SIG-M5 (cell line): Measurements from ENCODE around the gene MT1E.
"Not testable (repeated sequence)": the region's sequence is repeated elsewhere in the genome, so short reads cannot be mapped to it uniquely, and the experiment has no call there.

ENCODE experiments used
- DNase-seq: peaks from one replicate; lab custom pipeline; 2025; lab: John Stamatoyannopoulos, UW

Gene MT1E

DNA sequence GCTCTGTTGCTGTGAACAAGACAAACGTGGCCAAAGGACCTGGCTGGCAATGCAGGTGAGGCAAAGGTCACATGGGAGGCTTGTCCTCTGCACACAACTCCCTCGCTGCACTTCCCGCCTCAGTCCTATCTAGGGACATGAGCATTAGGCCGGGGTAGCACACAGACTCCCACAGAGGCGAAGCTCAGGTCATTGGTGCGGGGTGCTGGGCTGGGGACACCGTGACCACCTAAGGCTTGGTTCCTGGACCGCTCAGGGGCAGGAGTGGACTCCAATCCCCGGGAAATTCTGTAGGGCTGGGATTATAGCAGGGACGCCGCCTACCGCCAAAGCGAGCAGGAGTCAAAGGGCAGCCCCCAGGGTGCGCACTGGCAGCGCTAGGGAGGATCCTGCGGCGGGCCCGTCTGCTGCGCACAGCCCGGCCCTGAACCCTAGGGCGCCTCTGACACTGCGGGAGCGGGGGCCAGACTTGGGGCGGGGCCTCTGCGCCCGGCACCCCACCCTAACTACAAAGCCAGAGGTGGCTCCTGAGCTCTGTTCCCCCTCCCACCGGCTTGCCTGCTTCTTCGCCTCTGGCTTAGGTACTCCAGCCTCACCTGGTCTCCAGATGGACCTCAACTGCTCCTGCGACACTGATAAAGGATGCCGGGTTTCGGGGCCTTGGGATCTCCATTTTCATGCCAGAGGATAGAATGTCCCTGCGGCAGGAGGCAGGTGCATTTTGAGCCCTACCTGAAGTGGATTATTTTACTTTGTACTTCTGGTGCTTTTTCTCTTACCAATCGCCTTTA, 22.3 kb downstream of the MT1E start:
- no peak for DNase-seq

DNA sequence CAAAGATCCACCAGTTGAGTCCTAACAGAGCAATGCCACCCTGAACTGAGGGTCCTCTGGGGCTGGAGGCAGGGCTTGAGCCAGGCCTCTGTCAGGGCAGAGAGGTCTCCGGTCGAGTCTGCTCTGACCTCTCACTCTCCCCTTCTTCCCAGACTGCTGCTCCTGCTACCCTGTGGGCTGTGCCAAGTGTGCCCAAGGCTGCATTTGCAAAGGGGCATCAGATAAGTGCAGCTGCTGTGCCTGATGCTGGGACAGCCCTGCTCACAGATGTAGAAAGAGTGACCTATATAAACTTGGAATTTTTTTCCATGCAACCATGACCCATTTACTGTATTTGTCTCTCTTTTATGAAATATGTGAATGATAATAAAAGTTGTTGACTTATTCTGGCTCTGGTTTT, 23.7 kb downstream of the MT1E start:
- no peak for DNase-seq

DNA sequence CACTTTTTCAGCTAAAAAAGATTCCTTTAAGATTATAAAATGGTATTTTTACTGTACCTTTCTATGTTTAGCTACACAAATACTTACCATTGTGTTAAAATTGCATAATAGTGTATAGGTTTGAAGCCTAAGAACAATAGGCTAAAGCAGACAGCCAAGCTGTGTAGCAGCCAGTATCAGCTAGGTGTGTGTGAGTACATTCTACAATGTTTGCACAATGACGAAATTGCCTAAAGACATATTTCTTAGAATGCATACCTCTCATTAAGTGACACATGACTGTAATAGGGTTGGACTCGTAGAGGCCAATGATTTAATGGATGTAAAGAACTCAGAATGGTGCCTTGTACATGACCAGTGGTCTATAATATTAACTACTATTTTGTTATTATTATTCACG, 24.2 kb downstream of the MT1E start:
- no peak for DNase-seq

DNA sequence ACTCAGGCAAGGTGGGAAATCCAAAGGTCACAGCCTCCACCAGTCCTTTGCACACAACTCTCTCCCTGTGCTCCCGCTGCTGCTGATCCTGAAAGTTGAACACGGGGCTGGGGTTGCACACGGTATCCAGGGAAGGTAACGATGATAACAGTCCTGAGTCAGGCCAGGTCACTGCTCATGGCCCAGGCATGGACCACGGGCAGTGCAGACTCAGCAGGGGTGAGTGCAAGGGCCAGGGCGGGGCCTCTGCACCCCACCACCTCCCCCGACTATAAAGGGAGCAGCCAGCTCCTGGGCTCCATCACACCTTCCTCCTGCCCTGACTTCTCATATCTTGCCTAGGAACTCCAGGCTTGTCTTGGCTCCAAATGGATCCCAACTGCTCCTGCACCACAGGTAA, 26.0 kb downstream of the MT1E start, which contains the start of gene MT1B:
MT1B (plus strand) TSS at position 301 of the 400 bp plus-strand sequence; CDS start at position 369, 68 bp downstream.
- DNase-seq: no peak

DNA sequence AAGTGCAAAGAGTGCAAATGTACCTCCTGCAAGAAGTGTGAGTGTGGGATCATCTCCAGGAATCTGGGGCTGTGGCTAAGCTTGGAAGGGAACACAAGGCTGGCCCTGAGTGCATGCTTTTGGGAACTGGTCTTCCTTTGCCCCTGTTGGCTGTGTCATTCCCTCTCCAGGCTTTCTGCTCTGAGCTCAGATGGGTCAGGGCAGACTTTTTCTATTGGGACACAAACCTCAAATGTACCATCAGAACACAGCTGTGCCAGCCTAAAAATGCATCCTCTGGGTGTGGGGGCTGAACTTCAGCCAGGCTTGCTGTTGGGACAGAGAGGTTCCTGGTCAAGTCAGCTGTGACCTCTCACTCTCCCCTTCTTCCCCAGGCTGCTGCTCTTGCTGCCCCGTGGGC, 27.0 kb downstream of the MT1E start:
- no peak for DNase-seq

DNA sequence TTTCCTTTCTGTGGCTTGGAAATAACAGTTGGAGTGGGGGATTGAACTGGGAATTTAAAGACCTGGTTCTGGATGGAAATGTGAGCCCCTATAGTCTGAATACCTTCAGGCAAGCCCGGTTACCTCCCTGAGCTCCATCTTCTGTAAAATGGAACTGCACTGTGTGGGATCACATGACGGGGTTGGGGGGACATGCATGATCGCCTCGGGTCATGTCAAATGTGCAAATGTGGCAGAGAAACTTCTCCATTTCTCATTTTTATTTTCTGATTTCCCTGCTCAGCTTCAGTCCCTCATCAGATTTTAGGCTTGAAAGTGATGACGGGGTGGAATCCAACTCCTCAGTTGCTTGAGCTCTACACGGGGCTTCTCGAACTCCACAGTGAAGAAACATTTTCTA, 27.6 kb downstream of the MT1E start:
- DNase-seq: no peak

DNA sequence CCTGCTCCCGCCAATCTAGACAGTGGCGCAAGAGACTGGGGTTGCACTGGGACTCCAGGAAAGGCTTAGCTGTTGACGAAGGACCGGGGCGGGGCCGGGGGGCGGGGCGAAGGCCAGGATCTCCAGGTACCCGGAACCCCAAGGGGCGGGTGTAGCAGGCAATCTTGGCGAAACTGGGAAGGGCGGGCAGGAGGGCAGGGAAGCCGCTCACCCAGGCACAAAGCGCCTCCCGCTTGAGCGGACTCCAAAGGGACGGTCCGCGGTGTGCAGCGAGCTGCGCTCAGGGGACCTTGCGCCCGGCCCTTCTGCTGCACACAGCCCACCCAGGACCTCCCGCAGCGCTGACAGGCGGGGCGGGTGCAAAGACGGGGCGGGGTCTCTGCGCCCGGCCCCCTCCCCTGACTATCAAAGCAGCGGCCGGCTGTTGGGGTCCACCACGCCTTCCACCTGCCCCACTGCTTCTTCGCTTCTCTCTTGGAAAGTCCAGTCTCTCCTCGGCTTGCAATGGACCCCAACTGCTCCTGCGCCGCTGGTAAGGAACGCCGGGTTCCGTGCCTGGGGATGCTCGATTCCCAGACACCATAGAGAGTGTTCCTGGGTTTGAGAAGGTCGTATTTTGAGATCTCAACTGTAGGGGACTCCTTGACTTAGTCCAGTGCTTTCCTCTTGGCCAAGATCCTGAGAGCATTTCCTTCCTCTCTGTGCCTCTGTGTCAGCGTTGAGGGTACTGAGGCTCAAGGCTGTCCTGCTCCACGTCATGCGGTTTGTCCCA, 32.2 kb downstream of the MT1E start, which contains the start of gene MT1F:
MT1F (plus strand) TSS at position 405 of the 772 bp plus-strand sequence; CDS start at position 505, 100 bp downstream.
- peak; percentile 26 for DNase-seq

DNA sequence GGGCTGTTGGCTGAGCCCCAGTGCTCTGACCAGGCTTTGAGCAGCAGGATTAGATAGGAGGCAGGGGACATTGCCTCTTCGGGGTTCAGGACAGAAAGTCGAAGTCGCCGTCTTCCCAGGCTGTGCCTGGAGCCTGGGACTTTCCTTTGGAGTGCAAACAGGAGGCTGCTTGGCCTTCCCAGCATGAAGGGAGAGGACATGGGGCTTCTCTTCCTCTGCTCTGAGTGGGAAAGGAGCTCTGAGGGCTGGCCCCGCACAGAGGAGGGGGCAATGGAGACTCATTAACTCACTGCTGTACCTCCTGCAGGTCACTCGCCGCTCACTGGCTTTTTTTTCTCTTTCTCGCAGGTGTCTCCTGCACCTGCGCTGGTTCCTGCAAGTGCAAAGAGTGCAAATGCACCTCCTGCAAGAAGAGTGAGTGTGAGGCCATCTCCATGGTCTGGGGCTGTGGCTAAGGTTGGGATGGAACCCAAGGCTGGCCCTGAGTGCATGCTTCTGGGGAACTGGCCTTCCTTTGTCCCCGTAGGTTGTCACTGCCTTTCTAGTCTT, 32.8 kb downstream of the MT1E start:
- DNase-seq: no peak

DNA sequence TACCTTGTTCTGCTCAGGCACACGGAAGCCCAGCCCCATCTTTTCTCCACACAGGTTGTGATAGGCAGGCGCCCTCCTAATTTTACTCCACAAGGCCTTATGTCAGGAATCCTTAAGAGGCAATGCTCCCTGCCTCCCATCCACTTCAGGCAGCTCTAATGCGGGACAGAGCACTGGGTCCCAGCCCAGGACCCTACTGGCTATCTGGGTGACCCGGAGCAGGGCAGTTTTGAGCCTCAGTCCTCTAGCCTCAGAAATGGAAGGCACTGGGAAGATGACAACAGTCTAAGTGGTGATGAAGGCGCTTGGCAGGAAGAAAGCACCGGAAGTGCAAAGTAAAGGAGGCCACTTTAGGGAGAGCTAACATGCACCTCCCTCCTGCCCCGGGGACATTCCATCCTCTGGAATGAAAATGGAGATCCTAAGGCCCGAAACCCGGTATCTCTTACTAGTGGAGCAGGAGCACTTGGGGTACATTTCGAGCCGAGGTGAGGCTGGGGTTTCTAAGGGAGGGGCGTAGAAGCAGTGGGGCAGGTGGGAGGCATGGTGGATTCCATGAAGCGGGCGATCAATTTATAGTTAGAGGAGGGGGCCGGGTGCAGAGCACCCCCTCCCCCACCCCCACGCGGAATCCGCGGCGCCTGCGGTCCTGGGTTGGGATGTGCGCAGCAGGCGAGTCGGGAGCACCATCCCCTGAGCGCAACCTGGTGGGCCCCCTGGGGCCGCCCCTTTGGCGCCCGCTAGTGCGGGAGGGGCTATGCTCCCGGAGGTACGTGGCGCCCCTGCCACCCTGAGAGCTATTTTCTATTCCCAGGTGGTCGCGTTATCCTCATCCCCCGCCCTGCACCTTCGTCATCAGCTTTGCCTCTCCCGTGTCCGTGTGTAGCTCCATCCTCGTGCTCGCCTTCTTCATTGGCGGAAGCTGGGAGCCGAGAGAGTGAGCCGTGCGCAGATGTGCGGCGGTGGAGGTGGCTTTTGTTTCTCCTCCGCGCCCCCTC, 37.1 kb downstream of the MT1E start:
- DNase-seq: no peak

DNA sequence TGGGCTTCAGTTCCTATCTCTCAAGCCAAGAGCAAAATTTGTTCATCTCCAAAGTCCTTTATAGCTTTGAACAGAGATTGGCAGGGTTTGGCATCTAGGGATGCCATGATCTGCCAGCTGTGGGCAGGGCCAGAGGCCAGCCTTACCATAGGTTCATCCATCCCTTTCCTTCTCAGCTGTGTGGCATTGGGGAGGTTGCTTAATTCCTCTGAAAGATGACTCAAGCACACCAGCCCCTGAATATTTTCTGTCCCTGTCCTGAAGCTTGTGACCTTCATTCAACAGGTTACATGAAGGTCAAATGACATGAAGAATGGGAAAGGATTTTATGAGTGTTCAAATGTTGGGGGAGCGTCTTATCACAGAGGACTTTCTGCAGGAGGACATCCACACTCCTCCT, 38.9 kb downstream of the MT1E start:
- DNase-seq: no peak

DNA sequence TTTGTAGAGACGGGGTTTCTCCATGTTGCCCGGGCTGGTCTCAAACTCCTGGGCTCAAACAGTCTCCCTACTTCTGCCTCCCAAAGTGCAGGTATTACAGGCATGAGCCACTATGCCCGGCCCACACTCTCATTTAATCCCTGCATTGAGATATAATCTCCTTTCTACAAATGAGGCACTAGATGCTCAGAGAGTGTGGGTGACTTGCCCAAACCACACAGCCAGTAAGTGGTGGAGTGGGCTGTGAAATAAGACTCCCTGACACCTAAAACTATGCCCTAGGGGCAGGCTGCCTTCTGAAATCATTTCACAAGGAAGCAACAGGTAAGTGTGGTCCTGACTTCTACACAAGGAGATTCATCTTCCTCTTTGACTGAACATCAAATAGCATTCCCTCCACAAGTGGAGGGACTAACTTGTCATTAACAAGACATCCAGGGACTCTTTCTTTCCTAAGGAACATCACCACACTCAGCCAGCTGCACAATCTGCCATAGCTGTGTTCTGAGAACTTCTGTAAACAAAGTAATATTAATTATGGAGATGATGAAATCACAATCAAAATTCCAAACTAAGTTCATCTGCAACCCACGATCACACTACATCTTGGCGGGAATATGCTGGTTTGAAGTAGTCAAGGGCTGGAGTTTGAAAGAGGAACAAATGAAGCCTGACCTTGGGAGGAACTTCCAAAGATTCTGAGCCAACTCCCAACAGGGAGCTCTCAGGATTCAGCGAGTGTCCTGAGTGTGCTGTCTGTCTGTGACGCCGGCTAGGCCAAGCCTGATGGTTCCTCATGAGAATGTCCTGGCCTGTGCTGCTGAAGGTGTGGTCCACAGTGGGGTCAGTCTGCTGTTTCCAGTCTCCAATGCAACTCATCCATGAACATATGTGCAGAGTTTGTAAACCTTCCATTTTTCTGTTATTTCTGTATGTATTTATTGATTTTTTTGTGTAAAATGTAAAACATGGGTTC, 40.0 kb downstream of the MT1E start:
- DNase-seq: not testable (repeated sequence)

DNA sequence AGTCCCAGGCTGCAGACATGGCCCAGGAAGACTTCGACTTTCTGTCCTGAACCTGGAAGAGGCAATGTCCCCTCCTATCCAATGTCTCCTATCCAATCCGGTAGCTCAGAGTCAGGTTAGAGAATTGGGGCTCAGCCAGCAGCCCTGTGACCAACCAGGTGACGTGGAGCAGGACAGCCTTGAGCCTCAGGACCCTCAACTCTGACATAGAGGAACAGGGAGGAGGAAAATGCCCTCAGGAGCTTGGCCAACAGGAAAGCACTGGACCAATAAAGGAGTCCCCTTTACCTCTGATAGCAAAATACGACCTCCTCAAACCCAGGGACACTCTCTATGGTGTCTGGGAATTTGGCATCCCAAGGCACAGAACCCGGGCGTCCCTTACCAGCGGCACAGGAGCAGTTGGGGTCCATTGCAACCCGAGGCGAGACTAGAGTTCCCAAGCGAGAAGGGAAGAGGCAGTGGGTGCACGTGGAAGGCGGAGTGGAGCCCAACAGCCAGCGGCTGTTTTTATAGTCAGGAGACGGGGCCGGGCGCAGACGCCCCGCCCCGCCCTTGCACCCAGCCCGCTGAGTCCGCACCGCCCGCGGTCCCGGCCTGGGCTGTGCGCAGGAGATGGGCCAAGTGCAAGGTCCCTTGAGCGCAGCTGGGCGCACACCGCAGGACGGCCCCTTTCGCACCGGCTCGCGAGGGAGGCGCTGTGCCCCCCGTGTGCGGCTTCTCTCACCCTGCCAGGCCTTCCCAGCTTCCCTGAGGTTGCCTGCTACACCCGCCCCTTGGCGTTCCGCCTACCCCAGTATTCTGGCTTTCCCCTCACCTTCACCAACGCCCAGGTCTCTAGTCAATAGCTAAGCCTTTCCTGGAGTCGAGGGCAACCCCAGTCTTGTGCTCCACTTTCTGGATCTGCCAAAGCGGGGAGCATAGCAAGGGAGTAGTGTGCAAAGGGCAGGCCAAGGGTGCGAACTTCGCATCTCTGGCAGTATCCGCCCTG, 42.3 kb downstream of the MT1E start, which contains the start of gene MT1G:
MT1G (minus strand) TSS at position 485 of the 991 bp plus-strand sequence; CDS start at position 413, 72 bp downstream.
- DNase-seq: no peak

DNA sequence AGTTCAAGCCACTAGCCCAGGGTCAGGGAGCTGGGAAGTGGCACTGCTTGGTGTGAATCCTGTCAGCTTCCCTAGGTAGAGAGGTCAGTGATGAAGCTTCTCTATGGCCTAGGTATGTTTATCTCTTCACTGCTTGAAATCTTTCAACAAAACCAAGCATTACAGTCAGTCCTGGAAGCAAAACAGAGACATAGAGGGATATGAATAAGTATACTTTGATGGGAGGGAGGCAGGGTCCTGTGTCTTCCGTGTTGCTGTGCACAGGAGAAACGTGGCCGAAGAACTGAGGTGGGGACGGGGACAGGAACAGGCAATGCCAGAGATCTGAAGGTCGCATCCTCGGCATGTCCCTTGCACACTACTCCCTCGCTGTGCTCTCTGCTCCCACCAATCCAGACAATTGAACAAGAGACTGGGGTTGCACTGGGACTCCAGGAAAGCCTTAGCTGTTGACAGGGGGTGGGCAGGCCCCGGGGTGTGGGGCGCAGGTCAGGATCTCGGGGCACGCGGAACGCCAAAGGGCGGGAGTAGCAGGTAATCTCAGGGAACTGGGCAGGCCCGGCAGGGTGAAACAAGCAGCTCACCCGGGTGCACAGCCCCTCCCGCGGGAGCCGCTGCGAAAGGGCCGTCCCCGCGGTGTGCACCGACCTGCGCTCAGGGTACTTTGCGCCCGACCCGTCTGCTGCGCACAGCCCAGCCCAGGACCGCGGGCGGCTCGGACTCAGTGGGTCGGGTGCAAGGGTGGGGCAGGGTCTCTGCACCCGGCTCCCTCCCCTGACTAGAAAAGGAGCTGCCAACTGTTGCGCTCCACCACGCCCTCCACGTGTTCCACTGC, 43.6 kb downstream of the MT1E start, which contains the start of gene MT1H:
MT1H (plus strand) TSS at position 810 of the 835 bp plus-strand sequence. CDS start 71 bp downstream, outside the sequence.
- DNase-seq: no peak

DNA sequence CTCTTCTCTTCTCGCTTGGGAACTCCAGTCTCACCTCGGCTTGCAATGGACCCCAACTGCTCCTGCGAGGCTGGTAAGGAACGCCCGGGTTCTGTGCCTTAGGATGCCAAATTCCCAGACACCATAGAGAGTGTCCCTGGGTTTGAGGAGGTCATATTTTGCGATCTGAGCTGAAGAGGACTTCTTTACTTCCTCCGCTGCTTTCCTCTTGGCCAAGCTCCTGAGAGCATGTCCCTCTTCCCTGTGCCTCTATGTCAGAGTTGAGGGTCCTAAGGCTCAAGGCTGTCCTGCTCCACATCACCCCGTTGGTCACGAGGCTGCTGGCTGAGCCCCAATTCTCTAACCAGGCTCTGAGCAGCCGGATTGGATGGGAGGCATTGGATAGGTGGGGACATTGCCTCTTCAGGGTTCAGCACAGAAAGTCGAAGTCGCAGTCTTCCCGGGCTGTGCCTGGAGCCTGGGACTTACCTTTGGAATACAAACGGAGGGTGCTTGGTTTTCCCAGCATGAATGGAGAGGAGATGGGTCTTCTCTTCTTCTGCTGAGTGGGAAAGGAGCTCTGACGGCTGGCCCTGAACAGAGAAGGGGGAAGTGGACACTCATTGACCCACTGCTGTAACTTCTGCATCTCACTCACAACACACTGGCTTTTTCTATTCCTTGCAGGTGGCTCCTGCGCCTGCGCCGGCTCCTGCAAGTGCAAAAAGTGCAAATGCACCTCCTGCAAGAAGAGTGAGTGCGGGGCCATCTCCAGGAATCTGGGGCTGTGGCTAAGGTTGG, 44.4 kb downstream of the MT1E start:
- DNase-seq: no peak

DNA sequence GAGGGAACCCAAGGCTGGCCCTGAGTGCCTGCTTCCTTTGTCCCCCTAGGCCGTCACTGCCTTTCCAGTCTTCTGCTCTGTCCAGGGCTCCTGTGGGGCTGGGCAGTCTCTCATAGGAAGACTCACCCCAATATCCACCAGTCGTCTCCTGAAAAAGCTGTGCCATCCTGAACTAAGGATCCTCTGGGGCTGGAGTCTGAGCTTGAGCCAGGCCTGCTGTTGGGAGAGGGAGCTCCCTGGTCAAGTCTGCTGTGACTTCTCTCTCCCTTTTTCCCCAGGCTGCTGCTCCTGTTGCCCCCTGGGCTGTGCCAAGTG, 45.0 kb downstream of the MT1E start:
- DNase-seq: no peak

DNA sequence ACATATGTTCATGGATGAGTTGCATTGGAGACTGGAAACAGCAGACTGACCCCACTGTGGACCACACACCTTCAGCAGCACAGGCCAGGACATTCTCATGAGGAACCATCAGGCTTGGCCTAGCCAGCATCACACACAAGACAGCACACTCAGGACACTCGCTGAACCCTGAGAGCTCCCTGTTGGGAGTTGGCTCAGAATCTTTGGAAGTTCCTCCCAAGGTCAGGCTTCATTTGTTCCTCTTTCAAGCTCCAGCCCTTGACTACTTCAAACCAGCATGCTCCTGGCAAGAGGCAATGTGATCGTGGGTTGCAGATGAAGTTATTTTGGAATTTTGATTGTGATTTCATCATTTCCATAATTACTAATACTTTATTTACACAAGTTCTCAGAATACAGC, 46.1 kb downstream of the MT1E start:
- not testable (repeated sequence) for DNase-seq

DNA sequence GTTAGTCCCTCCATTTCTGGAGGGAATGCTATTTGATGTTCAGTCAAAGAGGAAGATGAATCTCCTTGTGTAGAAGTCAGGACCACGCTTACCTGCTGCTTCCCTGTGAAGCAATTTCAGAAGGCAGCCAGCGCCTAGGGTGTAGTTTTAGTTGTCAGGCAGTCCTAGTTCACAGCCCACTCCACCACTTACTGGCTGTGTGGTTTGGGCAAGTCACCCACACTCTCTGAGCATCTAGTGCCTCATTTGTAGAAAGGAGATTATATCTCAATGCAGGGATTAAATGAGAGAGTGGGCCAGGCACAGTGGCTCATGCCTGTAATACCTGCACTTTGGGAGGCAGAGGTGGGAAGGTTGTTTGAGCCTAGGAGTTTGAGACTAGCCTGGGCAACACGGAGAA, 46.6 kb downstream of the MT1E start:
- DNase-seq: not testable (repeated sequence)
